A549 (cell line): Measurements from ENCODE around the gene LDLRAD3.

Source experiments
- CEBPB ChIP-seq, 2 experiments: fragments of >200 bp in 1 of 2; sonication (Bioruptor Twin) in 1 of 2; formaldehyde crosslinking in 1 of 2; IDR thresholded peaks; 2 replicates each; pipeline ENCODE4 v1.6.1; 2012 to 2016
- EP300 ChIP-seq, 2 experiments: fragments of >200 bp; sonication (Bioruptor Twin); formaldehyde crosslinking; IDR thresholded peaks; 2 replicates in 1 of 2; 3 replicates in 1 of 2; pipeline ENCODE4 v1.6.1; 2016 to 2017
- ESRRA ChIP-seq: fragments of 150-350 bp; IDR thresholded peaks from 2 replicates; pipeline ENCODE4 v1.6.1; 2014; ENCODE audit warnings: mild to moderate bottlenecking, low read length, borderline replicate concordance
- FOSL2 ChIP-seq, 2 experiments: fragments of 450-650 bp in 1 of 2; fragments of >200 bp in 1 of 2; sonication (Bioruptor Twin) in 1 of 2; formaldehyde crosslinking; IDR thresholded peaks; 2 replicates each; pipeline versions ENCODE4 v1.5.0 to v1.6.1; 2016 to 2020; ENCODE audit warnings: mild to moderate bottlenecking in 1 of 2, moderate library complexity in 1 of 2
- HOXB5 ChIP-seq: fragments of 250-450 bp; sonication (Bioruptor Pico); IDR thresholded peaks from 2 replicates; pipeline ENCODE4 v1.5.0; 2020; ENCODE audit warnings: mild to moderate bottlenecking, moderate library complexity
- POLR2A ChIP-seq: IDR thresholded peaks from 2 replicates; pipeline ENCODE4 v1.6.1; 2012; ENCODE audit warnings: mild to moderate bottlenecking, low read length
- POLR2AphosphoS2 ChIP-seq: conservative IDR thresholded peaks from 2 replicates; pipeline ENCODE4 v1.6.1; 2012; ENCODE audit warnings: low read length, improper control_type of control experiment, inconsistent platforms
- SREBF2 ChIP-seq: fragments of 450-650 bp; IDR thresholded peaks from 2 replicates; pipeline ENCODE4 v1.6.1; 2014; ENCODE audit warnings: mild to moderate bottlenecking, moderate library complexity
- TP53 ChIP-seq: fragments of 250-450 bp; sonication (Bioruptor Pico); IDR thresholded peaks from 2 replicates; pipeline ENCODE4 v1.5.0; 2021; ENCODE audit warnings: mild to moderate bottlenecking, moderate library complexity
- ZNF302 ChIP-seq: fragments of 250-450 bp; sonication (Bioruptor Pico); IDR thresholded peaks from 2 replicates; pipeline ENCODE4 v1.9.0; 2021; ENCODE audit warnings: inconsistent platforms, mild to moderate bottlenecking, moderate library complexity
- TF ChIP-seq, protein P1 (sequence below): fragments of 250-450 bp; sonication (Bioruptor Pico); IDR thresholded peaks from 2 replicates; pipeline ENCODE4 v1.5.0; 2020; ENCODE audit warnings: low read depth, mild to moderate bottlenecking, moderate library complexity
- TF ChIP-seq, protein P2 (sequence below): fragments of >200 bp; sonication (Bioruptor Twin); formaldehyde crosslinking; IDR thresholded peaks from 3 replicates; pipeline ENCODE4 v1.6.1; 2016
- TF ChIP-seq, protein P3 (sequence below): fragments of >200 bp; sonication (Bioruptor Twin); formaldehyde crosslinking; IDR thresholded peaks from 3 replicates; pipeline ENCODE4 v1.5.1; 2016

DNA sequence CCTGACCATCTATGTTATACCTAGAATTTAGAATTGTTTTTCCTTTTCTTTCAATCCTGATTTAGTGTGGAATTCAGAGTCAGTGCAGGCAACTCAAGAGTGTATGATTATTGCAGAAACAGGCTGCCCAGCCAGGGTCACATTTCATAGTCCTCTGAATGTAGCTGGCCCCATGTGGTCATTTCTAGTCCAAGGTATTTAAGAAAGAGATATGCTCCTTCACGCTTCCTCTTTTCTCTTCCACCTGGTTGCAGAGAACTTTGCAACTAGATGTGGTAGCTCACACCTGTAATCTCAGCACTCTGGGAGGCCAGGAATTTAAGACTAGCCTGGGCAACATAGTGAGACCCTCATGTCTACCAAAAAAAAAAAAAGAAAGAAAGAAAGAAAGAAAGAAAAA is 27.6 kb upstream of the LDLRAD3 start:
- TF ChIP-seq ESRRA, result no peak
- TF ChIP-seq, protein P1, sequence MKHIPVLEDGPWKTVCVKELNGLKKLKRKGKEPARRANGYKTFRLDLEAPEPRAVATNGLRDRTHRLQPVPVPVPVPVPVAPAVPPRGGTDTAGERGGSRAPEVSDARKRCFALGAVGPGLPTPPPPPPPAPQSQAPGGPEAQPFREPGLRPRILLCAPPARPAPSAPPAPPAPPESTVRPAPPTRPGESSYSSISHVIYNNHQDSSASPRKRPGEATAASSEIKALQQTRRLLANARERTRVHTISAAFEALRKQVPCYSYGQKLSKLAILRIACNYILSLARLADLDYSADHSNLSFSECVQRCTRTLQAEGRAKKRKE (CRISPR knock-in tag), result no peak
- no peak for TF ChIP-seq TP53 (CRISPR knock-in tag)
- no peak for TF ChIP-seq CEBPB (IDR thresholded peaks at IDR 0.05)
- no peak for TF ChIP-seq POLR2A
- TF ChIP-seq, protein P2, sequence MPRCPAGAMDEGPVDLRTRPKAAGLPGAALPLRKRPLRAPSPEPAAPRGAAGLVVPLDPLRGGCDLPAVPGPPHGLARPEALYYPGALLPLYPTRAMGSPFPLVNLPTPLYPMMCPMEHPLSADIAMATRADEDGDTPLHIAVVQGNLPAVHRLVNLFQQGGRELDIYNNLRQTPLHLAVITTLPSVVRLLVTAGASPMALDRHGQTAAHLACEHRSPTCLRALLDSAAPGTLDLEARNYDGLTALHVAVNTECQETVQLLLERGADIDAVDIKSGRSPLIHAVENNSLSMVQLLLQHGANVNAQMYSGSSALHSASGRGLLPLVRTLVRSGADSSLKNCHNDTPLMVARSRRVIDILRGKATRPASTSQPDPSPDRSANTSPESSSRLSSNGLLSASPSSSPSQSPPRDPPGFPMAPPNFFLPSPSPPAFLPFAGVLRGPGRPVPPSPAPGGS, result no peak
- TF ChIP-seq, protein P3, sequence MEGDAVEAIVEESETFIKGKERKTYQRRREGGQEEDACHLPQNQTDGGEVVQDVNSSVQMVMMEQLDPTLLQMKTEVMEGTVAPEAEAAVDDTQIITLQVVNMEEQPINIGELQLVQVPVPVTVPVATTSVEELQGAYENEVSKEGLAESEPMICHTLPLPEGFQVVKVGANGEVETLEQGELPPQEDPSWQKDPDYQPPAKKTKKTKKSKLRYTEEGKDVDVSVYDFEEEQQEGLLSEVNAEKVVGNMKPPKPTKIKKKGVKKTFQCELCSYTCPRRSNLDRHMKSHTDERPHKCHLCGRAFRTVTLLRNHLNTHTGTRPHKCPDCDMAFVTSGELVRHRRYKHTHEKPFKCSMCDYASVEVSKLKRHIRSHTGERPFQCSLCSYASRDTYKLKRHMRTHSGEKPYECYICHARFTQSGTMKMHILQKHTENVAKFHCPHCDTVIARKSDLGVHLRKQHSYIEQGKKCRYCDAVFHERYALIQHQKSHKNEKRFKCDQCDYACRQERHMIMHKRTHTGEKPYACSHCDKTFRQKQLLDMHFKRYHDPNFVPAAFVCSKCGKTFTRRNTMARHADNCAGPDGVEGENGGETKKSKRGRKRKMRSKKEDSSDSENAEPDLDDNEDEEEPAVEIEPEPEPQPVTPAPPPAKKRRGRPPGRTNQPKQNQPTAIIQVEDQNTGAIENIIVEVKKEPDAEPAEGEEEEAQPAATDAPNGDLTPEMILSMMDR, result no peak
- no peak for TF ChIP-seq SREBF2
- TF ChIP-seq FOSL2 (IDR thresholded peaks at IDR 0.05), result no peak
- no peak for TF ChIP-seq FOSL2 (CRISPR knock-in tag; IDR thresholded peaks at IDR 0.05)
- no peak for TF ChIP-seq EP300 (IDR thresholded peaks at IDR 0.05)
- no peak for TF ChIP-seq POLR2AphosphoS2
- TF ChIP-seq ZNF302 (CRISPR knock-in tag), result no peak
- no peak for TF ChIP-seq HOXB5 (CRISPR knock-in tag)
